ENCODE results near the gene STYK1.

The STYK1 gene

DNA sequence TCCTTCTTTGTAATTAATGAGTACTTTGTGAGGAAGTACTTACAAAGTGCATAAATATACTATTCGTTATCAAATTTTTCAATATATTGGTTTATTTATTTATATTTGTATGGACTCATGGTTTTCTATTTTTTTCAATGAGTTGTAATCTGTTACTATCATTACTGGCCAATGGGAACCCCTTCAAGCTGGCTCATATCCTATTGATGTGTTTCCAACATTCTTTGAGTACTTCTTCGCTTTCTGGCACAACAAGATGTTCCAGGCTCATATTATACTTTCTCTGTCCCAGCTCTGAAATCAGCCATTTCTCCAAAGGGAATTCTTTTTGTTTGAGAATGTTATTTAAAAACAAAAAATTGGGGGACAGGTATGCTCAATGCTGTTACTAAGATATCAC is 31.8 kb upstream of the STYK1 start:
- no peak for DNase-seq (ENCODE audit: low read depth)
- TF ChIP-seq, protein P1, sequence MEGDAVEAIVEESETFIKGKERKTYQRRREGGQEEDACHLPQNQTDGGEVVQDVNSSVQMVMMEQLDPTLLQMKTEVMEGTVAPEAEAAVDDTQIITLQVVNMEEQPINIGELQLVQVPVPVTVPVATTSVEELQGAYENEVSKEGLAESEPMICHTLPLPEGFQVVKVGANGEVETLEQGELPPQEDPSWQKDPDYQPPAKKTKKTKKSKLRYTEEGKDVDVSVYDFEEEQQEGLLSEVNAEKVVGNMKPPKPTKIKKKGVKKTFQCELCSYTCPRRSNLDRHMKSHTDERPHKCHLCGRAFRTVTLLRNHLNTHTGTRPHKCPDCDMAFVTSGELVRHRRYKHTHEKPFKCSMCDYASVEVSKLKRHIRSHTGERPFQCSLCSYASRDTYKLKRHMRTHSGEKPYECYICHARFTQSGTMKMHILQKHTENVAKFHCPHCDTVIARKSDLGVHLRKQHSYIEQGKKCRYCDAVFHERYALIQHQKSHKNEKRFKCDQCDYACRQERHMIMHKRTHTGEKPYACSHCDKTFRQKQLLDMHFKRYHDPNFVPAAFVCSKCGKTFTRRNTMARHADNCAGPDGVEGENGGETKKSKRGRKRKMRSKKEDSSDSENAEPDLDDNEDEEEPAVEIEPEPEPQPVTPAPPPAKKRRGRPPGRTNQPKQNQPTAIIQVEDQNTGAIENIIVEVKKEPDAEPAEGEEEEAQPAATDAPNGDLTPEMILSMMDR (IDR thresholded peaks at IDR 0.05; ENCODE audit: low read depth, low read length, missing control alignments) = no peak
- H3K4me3 ChIP-seq (ENCODE audit: low read depth, low read length) = no peak overlapping the region

GRCh38 chr12:10701843-10702242 is 28.0 kb upstream of the STYK1 start:
- H3K4me3 ChIP-seq (ENCODE audit: low read depth, low read length) = no peak overlapping the region
- TF ChIP-seq, protein P1 (IDR thresholded peaks at IDR 0.05; ENCODE audit: low read depth, low read length, missing control alignments) = no peak

DNA sequence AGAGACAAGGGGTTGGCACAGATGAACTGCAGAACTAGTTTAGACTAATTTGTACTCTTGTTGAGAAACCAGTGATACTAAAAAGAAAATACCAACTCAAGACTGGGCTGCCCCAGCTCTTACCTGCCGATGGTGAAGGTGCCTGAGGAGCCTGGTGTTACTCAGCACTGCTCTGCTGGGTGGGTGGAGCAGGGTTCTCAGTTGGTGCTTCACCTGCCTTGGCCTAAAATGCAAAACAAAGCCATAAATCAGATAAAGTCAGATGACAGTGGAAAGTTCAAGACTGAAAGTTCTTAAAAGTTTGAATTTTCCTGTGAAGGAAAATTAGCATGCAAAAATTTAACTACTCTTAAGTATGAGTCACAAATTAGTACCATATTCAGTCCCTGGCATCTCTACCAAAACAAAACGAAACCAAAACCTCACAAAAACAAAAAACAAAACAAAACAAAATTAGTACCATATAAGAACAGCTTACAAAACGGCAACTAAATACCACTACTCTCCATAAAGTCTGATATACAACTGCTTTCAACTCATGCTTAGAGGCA is 27.4 kb upstream of the STYK1 start:
- H3K4me3 ChIP-seq (ENCODE audit: low read depth, low read length) = no peak overlapping the region
- TF ChIP-seq, protein P1 (IDR thresholded peaks at IDR 0.05; ENCODE audit: low read depth, low read length, missing control alignments) = no peak
- DNase-seq (ENCODE audit: low read depth) = no peak

More at GRCh38 chr12:10701843-10702242, 28.0 kb upstream of the STYK1 start:
- DNase-seq (ENCODE audit: low read depth) = no peak

GRCh38 chr12:10700581-10700980 is 26.7 kb upstream of the STYK1 start:
- H3K4me3 ChIP-seq (ENCODE audit: low read depth, low read length) = no peak overlapping the region
- TF ChIP-seq, protein P1 (IDR thresholded peaks at IDR 0.05; ENCODE audit: low read depth, low read length, missing control alignments) = no peak
- DNase-seq (ENCODE audit: low read depth) = no peak

GRCh38 chr12:10697862-10698261 is 24.0 kb upstream of the STYK1 start:
- no peak for DNase-seq (ENCODE audit: low read depth)
- TF ChIP-seq, protein P1 (IDR thresholded peaks at IDR 0.05; ENCODE audit: low read depth, low read length, missing control alignments) = no peak
- no peak overlapping the region for H3K4me3 ChIP-seq (ENCODE audit: low read depth, low read length)

DNA sequence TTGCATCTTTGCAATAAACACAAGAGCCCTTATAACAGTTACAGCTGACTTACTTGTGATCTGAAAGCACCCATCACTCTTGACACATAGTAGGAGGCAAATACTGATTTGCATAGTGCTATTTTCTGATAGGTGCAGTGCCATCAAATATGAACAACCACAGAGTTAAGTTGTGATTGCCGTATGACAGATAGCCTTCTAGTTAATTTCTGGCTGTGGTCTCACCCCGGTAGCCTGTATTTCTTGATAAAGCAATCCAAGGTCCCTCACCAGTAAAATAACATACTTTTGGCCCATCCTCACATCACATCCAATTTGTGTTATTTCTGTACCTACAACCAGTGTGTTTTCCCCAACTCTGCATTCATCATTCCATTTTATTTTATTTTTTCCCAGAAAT is 23.3 kb upstream of the STYK1 start:
- TF ChIP-seq, protein P1 (IDR thresholded peaks at IDR 0.05; ENCODE audit: low read depth, low read length, missing control alignments) = no peak
- no peak for DNase-seq (ENCODE audit: low read depth)
- no peak overlapping the region for H3K4me3 ChIP-seq (ENCODE audit: low read depth, low read length)

- TF ChIP-seq, protein P1 (IDR thresholded peaks at IDR 0.05; ENCODE audit: low read depth, low read length, missing control alignments) = no peak
- no peak overlapping the region for H3K4me3 ChIP-seq (ENCODE audit: low read depth, low read length)
- DNase-seq (ENCODE audit: low read depth) = no peak
Observed at GRCh38 chr12:10690906-10691305, 17.1 kb upstream of the STYK1 start.

Measured in GM12864 (cell line).